NOMO-1 treated with DMSO at 0.1 percent for 48 hours (cell line): Measurements from ENCODE around the gene SCAMP1.
A peak's percentile ranks its signal among the peaks of the same experiment; 100 is the strongest.

Source experiments
- DNase-seq: peaks from one replicate; lab custom pipeline; 2025; ENCODE audit not compliant: unreplicated experiment; lab: John Stamatoyannopoulos, UW

The SCAMP1 gene

GRCh38 chr5:78492224-78492623, 131.8 kb downstream of the SCAMP1 start:
- DNase-seq, result no peak

- no peak for DNase-seq
These were observed 132.2 kb downstream of the SCAMP1 start for GRCh38 chr5:78492650-78493049.

- DNase-seq, result no peak
These were observed 135.4 kb downstream of the SCAMP1 start for GRCh38 chr5:78495800-78496199.

- DNase-seq, result no peak
These were observed 136.0 kb downstream of the SCAMP1 start for GRCh38 chr5:78496373-78496772.

- DNase-seq, result no peak
These were observed 137.4 kb downstream of the SCAMP1 start for GRCh38 chr5:78497573-78498533.

- no peak for DNase-seq
These were observed 139.1 kb downstream of the SCAMP1 start for GRCh38 chr5:78499485-78499884.

GRCh38 chr5:78500028-78500427, 139.6 kb downstream of the SCAMP1 start:
- no peak for DNase-seq

- DNase-seq, result no peak
These were observed 140.5 kb downstream of the SCAMP1 start for GRCh38 chr5:78500871-78501270.

- DNase-seq, result peak; percentile 23
These were observed 141.3 kb downstream of the SCAMP1 start for GRCh38 chr5:78501411-78502352.

- DNase-seq, result no peak
These were observed 143.7 kb downstream of the SCAMP1 start for GRCh38 chr5:78503958-78504653.

GRCh38 chr5:78504704-78505677, 144.6 kb downstream of the SCAMP1 start:
- no peak for DNase-seq

GRCh38 chr5:78505860-78506259, 145.4 kb downstream of the SCAMP1 start:
- no peak for DNase-seq

- DNase-seq, result no peak
These were observed 146.0 kb downstream of the SCAMP1 start for GRCh38 chr5:78506261-78507024.

- DNase-seq, result no peak
These were observed 147.1 kb downstream of the SCAMP1 start for GRCh38 chr5:78507531-78507930.

- DNase-seq, result no peak
These were observed 147.9 kb downstream of the SCAMP1 start for GRCh38 chr5:78508186-78508765.

- no peak for DNase-seq
These were observed 148.9 kb downstream of the SCAMP1 start for GRCh38 chr5:78509145-78509865.

- DNase-seq, result no peak
These were observed 149.7 kb downstream of the SCAMP1 start for GRCh38 chr5:78509884-78510769.
